ENCODE measurements around the gene GINS3. TPM values are rescaled to one million over a fixed set of nuclear protein-coding genes. Genes with fewer than 3 reads are reported as not detected.
A peak's percentile ranks its signal among the peaks of the same experiment; 100 is the strongest.
"Not testable (repeated sequence)": the region's sequence is repeated elsewhere in the genome, so short reads cannot be mapped to it uniquely, and the experiment has no call there.

The GINS3 gene
- total RNA-seq, 2 donors from 2014 or later: 5.8 to 7.1 TPM

DNA sequence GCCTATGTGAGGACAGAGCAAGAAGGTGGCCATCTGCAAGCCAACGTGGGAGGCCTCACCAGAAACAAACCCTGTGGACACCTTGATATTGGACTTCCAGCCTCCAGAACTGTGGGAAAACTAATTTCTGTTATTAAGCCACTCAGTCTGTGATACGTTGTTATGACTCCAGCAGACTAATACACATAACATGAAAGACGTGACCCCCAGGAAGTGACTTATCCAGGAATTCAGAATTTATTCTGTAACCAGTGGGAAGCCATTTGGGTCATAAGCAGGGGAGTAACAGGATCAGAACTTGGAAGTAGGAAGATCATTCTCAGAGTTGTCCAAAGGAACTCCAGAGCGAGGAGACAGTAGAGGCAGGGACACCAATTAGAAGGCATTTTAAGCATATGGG, 12.5 kb upstream of the GINS3 start:
- TF ChIP-seq, protein P1, sequence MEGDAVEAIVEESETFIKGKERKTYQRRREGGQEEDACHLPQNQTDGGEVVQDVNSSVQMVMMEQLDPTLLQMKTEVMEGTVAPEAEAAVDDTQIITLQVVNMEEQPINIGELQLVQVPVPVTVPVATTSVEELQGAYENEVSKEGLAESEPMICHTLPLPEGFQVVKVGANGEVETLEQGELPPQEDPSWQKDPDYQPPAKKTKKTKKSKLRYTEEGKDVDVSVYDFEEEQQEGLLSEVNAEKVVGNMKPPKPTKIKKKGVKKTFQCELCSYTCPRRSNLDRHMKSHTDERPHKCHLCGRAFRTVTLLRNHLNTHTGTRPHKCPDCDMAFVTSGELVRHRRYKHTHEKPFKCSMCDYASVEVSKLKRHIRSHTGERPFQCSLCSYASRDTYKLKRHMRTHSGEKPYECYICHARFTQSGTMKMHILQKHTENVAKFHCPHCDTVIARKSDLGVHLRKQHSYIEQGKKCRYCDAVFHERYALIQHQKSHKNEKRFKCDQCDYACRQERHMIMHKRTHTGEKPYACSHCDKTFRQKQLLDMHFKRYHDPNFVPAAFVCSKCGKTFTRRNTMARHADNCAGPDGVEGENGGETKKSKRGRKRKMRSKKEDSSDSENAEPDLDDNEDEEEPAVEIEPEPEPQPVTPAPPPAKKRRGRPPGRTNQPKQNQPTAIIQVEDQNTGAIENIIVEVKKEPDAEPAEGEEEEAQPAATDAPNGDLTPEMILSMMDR (IDR thresholded peaks at IDR 0.05): no peak
- Histone ChIP-seq H3K9me3 (no peaks in the 10 kb centered on the region), H3K4me3 (no peak overlapping the region), H3K27me3 (no peaks in the 10 kb centered on the region), H3K36me3 (no peaks in the 10 kb centered on the region), H3K4me1 (no peaks in the 10 kb centered on the region), H3K27ac (no peak overlapping the region)
- no peak for DNase-seq (ENCODE audit: low spot score)

DNA sequence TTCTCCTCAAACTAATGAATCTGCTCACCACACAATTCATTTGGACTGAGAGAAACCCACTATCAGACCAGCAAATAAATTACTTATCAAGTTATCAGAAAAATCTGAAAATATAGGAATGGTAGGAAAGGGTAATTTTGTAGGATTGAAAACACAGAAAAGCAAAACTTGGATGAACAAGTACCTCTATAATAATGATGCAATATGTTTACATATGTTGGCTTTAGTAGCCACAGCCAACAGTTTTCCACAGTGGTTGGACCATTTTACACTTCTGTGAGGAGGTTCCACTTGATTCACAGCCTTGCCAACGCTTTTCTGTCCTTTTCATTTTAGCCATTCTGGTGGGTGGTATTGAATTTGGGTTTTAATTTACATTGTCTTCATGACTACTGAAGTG, 10.6 kb upstream of the GINS3 start:
- Histone ChIP-seq H3K9me3 (no peaks in the 10 kb centered on the region), H3K4me3 (no peak overlapping the region), H3K27me3 (no peaks in the 10 kb centered on the region), H3K36me3 (no peaks in the 10 kb centered on the region), H3K27ac (no peak overlapping the region), H3K4me1 (no peaks in the 10 kb centered on the region)
- no peak for DNase-seq (ENCODE audit: low spot score)
- TF ChIP-seq, protein P1 (IDR thresholded peaks at IDR 0.05): no peak

DNA sequence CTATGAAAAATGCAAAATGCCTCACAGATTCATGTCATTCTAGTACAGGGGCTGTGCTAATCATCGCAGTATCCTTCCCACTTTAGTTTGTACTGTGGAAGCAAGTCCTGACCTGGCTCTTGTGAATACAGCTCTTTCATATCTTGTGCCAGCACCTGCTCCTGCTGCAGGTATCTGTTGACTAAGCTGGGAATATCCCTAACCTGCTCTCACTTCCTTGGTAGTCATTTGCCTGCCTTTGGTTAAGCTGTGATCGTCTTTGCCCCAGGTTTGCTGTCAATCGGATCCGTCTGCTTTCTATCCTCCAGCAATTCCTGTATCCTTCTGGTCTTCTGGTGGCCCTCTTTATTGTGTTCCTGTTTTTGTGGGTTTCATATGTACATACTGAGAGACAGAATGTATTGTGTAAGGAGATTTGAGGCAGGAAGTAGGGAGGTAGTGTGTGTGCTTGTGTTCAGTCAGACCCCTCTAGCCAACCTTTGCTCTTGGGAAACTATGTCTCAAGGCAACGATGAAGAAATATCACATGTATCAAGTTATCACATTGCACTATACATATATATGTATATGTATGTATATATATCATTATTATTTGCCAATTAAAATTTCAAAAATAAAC, 7.7 kb upstream of the GINS3 start:
- TF ChIP-seq, protein P1 (IDR thresholded peaks at IDR 0.05): no peak
- Histone ChIP-seq H3K4me3 (no peak overlapping the region), H3K36me3 (no peaks in the 10 kb centered on the region), H3K27ac (no peak overlapping the region), H3K9me3 (no peaks in the 10 kb centered on the region), H3K27me3 (no peaks in the 10 kb centered on the region), H3K4me1 (no peaks in the 10 kb centered on the region)
- DNase-seq (ENCODE audit: low spot score): no peak

DNA sequence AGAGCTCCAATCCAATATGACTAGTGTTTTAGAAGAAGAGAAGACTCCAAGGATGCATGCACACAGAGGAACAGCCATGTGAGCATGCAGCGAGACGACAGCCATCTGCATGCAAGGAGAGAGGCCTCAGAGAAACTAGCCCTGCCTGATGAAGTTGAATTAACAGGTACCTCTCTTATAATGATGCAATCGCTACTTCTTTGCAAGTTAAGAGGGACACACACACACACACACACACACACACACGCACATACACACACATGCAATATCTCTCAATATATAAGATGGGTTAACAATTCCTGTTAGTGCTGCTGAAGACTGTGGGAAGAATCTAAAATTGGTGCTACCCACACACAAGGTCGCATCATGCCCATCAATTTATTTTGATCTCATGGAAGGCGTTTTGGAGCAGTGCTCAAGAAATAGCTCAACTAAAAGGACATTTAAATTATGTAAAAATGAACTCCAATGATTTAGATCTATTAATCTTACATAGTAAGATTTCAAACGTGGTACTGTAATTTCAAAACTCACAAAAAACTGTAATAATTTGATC, 7.0 kb upstream of the GINS3 start:
- no peaks in the 10 kb centered on the region for H3K36me3 ChIP-seq
- H3K4me3 ChIP-seq: no peak overlapping the region
- no peak overlapping the region for H3K27ac ChIP-seq
- H3K4me1 ChIP-seq: no peaks in the 10 kb centered on the region
- DNase-seq (ENCODE audit: low spot score): no peak
- H3K27me3 ChIP-seq: no peaks in the 10 kb centered on the region
- TF ChIP-seq, protein P1 (IDR thresholded peaks at IDR 0.05): no peak
- H3K9me3 ChIP-seq: no peaks in the 10 kb centered on the region

DNA sequence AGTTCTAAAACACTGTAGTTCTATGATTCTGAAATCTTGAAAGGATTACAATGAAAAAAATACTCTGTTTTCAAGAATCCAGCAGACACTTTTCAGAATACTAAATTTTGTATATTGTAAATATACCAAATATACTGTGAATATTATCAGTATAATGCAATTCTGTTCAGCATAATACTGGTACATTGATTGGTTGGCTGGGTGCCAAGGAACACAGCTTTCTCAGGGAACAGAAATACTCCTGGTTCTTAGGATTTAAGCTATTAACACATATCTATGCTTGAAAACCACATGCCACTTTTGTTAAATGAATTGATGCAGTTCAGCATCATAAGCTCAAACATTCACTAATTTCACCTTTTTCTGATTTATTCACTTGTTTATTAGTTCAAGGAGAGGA, 2.5 kb upstream of the GINS3 start:
- DNase-seq (ENCODE audit: low spot score): no peak
- H3K27me3 ChIP-seq: no peaks in the 10 kb centered on the region
- H3K36me3 ChIP-seq: peaks cover 3% of the 10 kb centered on the region
- H3K4me3 ChIP-seq: no peak overlapping the region
- no peak overlapping the region for H3K27ac ChIP-seq
- TF ChIP-seq, protein P1 (IDR thresholded peaks at IDR 0.05): no peak
- peaks cover 0 to 9% of the 10 kb centered on the region in 2 donors for H3K4me1 ChIP-seq
- H3K9me3 ChIP-seq: no peaks in the 10 kb centered on the region

DNA sequence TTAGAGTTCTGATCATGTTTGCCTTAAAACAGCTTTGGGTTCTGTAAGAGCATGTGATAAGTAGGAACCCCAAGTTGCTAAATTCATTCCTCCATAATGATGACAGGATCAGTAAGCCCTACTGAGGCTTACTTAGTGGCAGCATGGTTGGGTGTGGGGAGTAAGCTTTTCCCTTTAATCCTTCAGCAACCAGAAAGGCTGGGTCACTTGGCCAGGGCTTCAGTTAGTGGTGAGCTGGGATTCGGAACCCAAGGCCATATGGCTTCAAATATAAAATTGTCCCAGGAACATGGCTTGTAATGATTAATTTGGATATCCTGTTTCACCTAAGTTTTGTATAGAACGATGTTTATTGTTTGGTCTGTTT, 850 bp downstream of the GINS3 start:
- Histone ChIP-seq H3K4me1 (peaks cover 0 to 9% of the 10 kb centered on the region in 2 donors), H3K27ac (peak overlapping the region; percentile 86 to 89)

DNA sequence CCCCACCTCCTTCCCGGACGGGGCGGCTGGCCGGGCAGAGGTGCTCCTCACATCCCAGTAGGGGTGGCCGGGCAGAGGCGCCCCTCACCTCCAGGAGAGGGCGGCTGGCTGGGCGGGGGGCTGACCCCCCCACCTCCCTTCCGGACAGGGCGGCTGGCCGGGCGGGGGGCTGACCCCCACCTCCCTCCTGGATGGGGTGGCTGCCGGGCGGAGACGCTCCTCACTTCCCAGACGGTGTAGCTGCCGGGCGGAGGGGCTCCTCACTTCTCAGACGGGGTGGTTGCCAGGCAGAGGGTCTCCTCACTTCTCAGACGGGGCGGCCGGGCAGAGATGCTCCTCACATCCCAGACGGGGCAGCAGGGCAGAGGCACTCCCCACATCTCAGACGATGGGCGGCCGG, 4.6 kb downstream of the GINS3 start:
- H3K9me3 ChIP-seq; H3K36me3 ChIP-seq; H3K4me1 ChIP-seq; H3K4me3 ChIP-seq; H3K27ac ChIP-seq; DNase-seq (ENCODE audit: low spot score); H3K27me3 ChIP-seq: not testable (repeated sequence)

More for the DNA sequence above, 850 bp downstream of the GINS3 start:
- no peaks in the 10 kb centered on the region for H3K9me3 ChIP-seq
- H3K36me3 ChIP-seq: peaks cover 4% of the 10 kb centered on the region
- no peaks in the 10 kb centered on the region for H3K27me3 ChIP-seq
- TF ChIP-seq, protein P1 (IDR thresholded peaks at IDR 0.05): no peak
- peak overlapping the region; percentile 80 to 87 for H3K4me3 ChIP-seq
- DNase-seq (ENCODE audit: low spot score): no peak

Data from right atrium auricular region (tissue), 2 donors.